ENCODE results near the gene C1QB.

The C1QB gene

DNA sequence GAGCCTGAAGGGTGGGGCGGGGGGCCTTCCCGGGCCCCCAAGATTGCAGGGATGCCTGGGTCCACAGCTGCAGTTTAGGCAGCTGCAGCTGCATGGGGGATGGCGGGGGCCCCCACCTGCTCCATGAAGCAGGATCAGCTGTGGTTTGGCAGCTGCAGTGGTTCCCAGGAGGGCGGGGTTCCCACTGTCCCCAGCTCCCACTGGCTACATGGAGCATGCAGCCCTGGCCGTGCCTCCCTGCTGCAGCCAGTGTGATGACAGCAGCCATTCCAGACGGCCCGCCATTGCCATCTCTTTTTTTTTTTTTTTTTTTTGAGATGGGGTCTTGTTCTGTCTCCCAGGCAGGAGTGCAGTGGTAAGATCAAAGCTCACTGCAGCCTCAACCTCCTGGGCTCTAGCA, 17.6 kb upstream of the C1QB start:
- no peak for DNase-seq (ENCODE audit: low read depth)

DNA sequence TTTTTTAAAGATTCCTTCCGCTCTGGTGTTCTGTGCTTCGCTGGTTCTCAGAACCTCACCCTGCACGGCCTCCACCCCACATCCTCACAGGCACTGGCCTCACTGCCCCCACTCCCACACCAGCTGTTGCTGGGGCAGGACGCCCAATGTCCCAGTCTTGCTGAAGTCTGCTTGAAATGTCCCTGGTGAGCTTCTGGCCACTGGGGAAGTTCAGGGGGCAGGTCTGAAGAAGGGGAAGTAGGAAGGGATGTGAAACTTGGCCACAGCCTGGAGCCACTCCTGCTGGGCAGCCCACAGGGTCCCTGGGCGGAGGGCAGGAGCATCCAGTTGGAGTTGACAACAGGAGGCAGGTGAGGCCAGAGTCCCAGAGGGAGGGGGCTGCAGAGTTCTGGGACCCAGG, 16.7 kb upstream of the C1QB start, which contains the start of gene C1QA:
C1QA (plus strand) TSS at position 276 of the 400 bp plus-strand sequence. CDS start 989 bp downstream, outside the sequence.
- DNase-seq (ENCODE audit: low read depth) = no peak

DNA sequence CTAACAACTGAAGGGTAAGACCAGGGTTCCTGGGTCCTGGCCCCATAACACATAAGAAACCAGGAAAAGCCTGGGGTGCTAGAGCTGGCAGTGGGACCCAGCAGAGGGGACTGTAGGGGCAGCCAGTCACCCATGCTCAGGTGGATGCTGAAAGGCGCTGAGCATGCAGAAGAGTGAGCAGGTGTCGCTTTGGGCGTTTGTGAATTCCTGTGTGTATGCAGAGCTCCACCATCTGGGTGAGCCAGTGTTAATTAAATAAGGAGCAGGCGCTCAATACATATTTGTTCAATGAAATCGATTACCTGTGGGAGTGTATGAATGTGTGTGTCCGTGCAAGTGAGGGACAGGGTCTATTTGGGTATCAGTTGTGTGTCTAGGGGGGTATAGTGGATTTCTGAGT, 16.1 kb upstream of the C1QB start:
- no peak for DNase-seq (ENCODE audit: low read depth)

DNA sequence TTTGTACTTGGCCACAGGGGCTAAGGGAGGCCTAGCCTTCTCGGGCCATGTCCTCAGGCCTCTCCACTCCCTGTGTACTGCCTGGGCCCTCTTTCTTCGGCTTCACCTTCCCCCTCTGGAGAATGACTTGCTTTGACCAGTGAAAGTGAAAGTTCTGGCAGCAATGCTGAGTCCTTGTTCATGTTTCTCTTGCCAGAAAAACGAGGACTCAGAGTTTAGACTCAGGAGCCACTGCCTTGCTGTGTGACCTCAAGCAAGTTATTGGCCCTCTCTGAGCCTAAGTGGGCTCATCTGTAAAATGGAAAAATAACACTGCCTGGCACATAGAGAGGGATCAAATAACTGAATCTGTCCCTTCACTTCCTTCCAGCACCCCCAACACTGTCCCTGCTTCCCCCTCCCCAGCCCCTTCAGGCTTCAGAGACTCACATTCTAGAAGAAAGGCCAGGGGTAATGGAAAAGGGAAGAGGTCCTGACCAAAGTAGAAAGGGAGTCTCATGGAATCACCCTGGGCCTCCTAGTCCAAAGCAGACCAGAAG, 15.1 kb upstream of the C1QB start:
- DNase-seq (ENCODE audit: low read depth) = no peak

DNA sequence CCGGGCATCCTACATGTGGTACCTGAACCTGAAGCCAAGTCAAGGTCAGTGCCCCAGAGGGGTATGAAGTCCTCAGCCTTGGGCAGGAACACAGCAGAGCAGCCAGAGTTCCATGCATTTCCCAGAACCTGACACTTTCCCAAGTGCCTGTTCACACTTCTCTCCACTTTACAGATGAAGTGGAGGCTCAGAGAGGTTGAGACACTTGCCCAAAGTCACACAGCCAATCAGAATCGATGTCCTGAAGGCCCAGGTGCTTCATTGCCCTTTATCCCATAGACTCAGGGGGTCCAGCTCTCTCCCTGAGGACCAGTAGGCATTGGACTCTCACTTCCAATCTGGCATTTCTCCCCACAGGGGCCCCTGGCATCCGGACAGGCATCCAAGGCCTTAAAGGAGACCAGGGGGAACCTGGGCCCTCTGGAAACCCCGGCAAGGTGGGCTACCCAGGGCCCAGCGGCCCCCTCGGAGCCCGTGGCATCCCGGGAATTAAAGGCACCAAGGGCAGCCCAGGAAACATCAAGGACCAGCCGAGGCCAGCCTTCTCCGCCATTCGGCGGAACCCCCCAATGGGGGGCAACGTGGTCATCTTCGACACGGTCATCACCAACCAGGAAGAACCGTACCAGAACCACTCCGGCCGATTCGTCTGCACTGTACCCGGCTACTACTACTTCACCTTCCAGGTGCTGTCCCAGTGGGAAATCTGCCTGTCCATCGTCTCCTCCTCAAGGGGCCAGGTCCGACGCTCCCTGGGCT, 14.4 kb upstream of the C1QB start:
- DNase-seq (ENCODE audit: low read depth) = no peak

DNA sequence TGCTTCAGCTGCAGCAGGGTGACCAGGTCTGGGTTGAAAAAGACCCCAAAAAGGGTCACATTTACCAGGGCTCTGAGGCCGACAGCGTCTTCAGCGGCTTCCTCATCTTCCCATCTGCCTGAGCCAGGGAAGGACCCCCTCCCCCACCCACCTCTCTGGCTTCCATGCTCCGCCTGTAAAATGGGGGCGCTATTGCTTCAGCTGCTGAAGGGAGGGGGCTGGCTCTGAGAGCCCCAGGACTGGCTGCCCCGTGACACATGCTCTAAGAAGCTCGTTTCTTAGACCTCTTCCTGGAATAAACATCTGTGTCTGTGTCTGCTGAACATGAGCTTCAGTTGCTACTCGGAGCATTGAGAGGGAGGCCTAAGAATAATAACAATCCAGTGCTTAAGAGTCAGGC, 13.8 kb upstream of the C1QB start:
- DNase-seq (ENCODE audit: low read depth) = no peak

DNA sequence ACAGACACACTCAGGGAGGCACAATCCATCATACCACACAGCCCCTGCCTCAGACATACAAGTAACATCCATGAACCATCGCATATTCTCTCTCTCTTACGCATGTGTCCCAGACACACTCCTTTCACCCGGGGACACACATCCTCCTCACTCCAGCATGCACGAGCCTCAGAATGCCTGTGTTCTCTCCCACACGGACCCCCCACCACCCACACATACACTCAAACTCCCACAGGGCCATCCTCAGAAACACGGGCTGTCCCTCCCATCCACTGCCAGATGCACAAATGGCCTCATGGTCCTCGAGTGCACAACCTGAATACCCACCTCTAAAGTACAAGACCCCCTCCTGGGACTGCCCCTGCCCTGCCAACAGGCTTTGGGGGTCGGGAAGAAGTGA, 11.8 kb upstream of the C1QB start:
- no peak for DNase-seq (ENCODE audit: low read depth)

DNA sequence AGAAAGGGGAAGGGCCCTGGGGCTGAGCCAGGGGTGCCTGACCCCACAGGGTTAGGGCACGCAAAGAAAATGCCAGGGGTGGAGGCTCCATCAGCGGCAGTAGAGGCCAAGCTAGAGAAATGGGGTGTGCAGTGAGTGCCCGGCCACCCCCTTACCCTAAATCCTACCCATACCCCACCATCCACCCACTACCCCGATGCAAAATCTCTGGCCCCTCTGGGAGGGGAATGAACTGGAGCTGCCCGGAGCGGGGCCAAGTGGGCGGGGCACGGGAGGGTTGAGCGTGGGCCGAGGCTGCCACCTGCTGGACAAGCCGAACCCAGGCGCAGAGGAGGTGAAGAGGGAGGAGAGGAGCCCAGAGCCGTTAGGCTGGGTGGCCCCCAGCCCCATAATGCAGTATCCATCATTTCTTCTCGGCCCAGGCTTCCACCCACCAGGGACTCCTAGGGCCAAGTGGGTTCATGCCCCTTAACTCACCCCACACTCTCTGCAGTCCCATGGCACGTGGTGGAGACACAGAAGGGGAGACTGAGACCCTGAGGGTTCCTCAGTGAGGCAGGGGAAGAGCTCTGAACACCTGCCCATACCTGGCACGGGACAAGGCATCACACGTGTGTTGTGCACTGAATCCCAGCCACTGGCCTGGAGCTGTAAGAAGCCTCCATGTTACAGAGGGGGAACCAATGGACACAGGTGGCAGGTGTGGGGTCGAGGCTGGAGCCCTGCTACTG, 11.0 kb upstream of the C1QB start:
- peak; percentile 52 for DNase-seq (ENCODE audit: low read depth)

DNA sequence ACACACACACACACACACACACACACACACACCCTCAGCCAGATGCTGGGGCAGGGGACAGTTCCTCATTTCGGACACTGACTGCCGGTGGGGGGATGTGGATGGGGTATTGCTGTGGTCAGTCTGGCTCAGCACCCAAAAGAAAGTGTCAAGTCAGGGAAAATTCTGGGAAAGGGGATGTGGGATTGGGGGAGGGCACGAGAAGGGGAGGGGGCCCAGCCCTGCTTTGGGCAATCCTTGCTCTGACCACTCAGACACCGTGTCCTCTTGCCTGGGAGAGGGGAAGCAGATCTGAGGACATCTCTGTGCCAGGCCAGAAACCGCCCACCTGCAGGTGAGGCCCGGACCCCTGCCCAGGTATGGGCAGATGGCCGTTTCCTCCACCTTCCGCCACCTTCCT, 9.7 kb upstream of the C1QB start, which contains the start of gene C1QC:
C1QC (plus strand) TSS at position 253 of the 400 bp plus-strand sequence. CDS start 391 bp downstream, outside the sequence.
- DNase-seq (ENCODE audit: low read depth) = no peak

DNA sequence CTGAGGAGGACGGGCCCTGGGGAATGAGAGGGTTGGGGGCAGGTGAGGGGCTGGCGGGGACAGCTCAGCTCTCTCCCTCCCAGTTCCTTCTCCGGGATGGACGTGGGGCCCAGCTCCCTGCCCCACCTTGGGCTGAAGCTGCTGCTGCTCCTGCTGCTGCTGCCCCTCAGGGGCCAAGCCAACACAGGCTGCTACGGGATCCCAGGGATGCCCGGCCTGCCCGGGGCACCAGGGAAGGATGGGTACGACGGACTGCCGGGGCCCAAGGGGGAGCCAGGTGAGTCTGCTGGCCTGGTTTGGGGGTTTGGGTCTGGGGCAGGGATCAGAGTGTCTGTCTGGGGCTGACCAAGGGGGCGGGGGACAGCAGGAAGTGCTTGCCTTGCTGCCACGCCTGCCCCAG, 9.1 kb upstream of the C1QB start:
- no peak for DNase-seq (ENCODE audit: low read depth)

DNA sequence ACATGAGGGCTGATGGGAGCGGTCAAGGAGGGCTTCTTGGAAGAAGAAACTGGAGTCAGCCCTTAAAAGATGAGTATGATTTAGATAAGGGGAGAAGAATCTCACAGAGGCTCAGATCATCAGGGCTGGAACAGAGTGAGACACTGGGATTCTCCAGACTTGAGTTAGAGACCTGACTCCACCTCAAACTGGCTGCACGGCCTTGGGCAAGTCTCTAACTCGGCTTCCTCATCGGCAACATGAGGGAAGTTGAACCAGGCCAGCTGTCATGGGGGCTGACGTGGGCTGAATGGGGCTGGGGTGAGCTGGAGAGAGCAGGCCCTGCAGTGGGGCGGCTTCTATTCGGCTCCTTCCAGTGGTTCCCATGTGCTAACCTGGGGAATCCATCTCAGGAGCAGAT, 7.1 kb upstream of the C1QB start:
- DNase-seq (ENCODE audit: low read depth) = no peak

DNA sequence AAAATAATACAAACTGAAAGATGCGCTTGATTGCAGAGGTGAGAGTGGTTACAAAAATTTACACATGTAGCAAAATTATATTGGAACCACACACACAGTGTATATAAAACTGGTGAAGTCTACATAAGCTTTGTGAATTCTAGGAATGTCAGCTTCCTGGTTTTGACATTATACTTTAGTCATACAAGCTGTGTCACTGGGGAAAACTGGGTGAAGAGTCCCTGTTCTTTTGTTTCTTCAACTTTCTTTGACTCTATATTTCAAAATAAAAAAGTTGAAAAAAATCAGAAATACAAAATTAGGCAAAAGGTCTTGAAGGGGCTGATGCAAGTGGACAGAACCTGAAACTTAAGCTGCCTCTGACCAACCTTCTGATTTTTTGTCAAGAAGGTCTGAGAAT, 6.7 kb upstream of the C1QB start:
- no peak for DNase-seq (ENCODE audit: low read depth)

DNA sequence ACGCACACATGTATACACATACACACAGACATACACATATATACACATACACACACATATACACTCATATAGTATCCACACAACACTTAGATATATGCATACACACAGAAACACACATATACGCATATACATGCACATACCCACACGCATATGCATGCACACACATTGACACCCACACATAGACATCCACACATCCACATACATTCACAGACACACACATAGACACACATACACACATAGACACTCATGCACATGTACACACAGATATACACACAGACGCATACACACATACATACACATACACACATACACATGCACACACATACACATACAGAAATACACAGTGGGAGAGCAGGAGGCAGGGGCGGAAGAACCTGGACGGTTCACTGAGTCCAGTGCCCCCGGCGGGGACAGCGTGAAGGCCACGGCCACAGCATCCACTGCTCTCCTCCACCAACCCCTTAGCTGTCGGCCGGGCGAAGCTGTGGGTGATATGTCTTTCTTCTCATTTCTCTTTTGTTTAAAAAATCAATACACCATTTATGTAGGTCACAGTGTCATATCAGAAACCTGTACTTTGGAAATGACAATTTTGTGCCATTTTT, 2.8 kb upstream of the C1QB start:
- DNase-seq (ENCODE audit: low read depth) = no peak

DNA sequence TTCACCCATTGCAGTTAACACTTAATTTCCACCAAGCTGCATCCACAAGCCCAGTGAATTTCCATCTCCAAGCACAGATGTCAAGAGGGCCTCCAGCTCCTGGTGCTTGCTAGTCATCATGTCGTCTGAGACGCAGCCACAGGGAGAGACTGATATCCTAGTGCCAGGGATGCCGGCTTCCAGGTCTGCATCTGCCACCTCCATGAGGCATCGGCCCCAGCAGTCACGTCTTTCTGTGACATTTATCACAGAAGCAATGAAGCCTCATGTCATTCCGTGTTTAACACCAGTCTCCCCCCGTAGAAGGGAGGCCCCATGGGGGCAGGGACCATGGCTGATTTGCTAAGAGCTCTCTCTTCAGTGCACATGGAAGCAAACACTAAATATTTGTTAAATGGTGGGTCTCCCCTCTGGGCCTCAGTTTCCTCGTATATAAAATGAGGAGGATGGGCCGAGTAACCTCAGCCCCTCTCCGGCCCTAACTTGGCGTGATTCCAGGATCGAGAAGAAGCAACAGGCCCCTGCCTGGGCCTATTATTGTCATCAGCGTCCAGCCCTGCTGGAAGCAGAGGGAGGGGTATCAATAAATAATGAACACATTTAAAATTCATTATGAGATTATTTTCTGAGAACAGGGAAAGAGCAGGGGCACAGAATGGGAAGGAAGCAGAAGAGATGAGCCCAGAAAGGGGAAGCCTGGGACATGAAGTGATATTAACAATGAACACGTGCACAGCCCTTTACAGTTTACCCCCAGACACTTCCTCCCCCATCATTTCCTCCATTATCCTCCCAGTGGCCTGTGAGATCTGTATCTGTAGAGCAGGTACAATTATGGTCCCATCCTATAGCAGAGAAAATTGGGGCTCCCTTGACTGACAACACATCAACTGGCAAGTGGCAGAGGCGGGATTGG, 837 bp upstream of the C1QB start:
- DNase-seq (ENCODE audit: low read depth) = no peak

DNA sequence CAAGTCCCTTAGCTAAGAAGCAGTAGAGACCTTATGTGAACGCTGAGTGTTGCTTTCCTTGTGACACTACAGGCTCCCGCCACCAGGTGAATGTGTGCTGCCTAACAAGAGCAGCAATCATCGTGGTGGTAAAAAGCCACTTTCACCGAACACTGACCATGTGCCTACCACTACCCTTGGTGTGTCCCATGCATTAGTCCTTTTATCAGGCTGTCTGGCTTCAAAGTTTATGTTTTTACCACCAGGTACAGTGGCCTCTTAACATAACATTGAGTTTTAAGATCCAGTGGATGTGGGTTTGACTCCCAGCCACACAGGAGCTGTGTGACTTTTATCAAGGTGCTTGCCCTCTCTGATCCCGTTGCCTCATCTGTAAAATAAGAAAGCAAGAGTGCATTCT, 1.7 kb downstream of the C1QB start:
- DNase-seq (ENCODE audit: low read depth) = no peak

DNA sequence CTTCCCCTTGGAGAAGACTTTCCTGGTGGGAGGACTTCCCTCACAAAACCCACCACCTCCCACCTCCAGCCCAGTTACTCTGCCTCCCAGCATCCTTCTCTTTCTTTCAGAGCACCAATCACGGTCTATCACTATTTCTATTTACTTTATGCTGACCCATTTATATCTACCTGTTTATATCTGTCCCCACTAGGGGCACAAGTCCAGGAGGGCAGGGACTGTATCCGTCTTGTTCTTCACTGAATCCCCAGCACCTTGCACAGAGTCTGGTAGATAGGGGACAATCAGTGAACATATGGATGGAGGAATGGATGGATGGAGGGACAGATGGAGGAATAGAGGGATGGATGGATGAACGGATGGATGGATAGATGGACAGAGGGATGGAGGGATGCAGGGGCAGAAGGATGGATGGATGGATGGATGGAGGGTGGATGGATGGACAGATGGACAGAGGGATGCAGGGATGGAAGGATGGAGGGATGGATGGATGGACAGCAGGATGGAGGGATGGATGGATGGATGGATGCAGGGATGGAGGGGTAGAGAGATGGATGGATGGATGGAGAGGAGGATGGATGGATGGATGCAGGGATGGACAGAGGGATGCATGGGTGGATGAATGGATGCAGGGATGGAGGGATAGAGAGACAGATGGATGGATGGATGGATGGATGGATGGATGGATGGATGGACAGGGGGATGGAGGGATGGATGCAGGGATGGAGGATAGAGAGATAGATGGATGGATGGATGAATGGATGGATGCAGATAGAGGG, 5.5 kb downstream of the C1QB start:
- no peak for DNase-seq (ENCODE audit: low read depth)

DNA sequence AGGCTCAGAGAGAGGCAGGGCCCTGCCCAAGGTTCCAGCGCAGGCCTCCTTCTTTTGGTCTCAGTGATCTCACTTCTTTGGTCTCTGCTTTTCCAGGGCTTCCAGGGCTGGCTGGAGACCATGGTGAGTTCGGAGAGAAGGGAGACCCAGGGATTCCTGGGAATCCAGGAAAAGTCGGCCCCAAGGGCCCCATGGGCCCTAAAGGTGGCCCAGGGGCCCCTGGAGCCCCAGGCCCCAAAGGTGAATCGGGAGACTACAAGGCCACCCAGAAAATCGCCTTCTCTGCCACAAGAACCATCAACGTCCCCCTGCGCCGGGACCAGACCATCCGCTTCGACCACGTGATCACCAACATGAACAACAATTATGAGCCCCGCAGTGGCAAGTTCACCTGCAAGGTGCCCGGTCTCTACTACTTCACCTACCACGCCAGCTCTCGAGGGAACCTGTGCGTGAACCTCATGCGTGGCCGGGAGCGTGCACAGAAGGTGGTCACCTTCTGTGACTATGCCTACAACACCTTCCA, 7.7 kb downstream of the C1QB start:
- no peak for DNase-seq (ENCODE audit: low read depth)

DNA sequence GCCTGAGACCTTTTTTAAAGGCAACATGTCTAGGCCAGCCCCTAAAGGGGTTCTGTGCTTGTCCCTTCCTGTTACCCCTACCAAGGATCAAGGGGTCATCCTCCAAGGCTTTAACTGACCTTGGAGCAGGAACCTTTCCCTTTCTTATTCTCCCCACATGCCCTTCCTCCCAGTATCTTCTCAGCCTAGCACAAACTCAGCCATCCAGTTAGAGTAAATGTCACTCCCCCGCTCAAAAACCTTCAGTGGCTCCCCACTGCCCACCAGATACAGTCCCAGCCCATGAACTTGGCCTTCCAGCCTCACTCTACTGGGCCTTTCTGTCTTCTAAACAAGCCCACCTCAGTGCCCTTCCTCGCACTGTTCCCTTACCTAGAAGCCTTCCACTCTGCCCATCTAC, 8.8 kb downstream of the C1QB start:
- DNase-seq (ENCODE audit: low read depth) = no peak

DNA sequence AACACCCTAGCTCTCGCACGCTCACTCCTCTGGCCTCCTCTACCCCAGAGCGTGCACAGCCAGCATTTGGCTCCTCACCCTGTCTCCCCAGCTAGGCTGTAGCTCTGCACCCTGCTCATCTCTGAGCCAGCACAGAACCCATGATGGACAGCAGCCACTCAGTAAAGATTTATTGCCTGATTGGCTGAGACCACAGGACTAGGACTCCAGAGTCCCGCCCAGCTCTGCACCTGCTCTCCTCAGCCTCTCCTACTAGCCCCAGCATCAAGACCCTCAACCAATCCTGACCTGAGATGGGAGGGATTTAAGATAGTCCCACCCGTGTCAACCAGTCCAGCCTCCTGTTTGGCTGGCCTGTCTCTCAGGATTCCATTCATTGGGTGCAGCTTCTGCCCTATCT, 9.3 kb downstream of the C1QB start:
- no peak for DNase-seq (ENCODE audit: low read depth)

DNA sequence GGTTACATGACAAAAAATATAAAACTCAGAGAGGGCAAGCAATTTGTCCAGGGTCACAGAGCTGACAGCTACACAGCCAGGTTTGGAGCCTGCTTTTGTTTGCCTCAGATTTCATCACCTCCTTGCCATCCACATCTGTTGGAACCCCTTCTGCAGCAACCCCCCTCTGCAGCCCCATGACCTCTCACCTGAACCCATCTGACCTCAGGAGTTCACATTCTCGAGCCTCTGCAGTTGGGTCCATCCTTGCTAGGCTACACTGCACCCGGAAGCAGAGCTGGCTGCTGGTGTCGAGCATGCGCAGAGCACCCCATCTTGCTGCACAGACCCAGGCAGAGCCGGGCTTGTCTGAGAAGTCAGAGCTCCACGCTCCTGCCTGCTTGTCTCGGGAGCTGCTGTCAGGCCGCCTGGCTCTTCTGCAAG, 10.0 kb downstream of the C1QB start:
- no peak for DNase-seq (ENCODE audit: low read depth)

DNA sequence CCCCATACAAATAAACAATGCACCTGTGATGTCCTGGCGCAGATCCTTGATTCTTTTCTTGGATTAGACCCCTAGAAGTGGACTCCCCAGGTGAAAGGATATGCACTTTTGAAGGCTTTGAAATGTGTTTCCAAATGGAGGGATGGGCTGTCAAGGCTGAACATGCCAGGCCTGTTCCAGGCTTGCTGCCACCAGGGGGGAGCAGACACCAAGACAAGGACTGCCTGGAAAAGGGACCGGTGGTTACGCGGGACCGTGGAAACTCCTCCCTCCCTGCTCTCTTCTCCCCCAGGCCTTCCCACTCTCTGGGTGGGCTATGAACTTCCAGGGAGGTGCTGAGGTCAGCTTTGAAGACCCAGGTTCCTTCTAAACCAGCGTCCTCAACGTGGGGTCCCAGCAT, 12.7 kb downstream of the C1QB start:
- no peak for DNase-seq (ENCODE audit: low read depth)

Measured in stimulated activated CD8-positive, alpha-beta memory T cell treated with anti-CD3 and anti-CD28 coated beads, Interleukin-4, amount 100 ng/mL, for 24 hours (primary cell).